GM12865 (cell line): Measurements from ENCODE around the gene SELENON.

Experiments used
- DNase-seq: peaks from one replicate; pipeline ENCODE4 v3.0.0; 2010; ENCODE audit warnings: low read depth
- H3K4me3 ChIP-seq: 2 replicates; pipeline ENCODE4 v1.5.1; 2011; ENCODE audit warnings: mild to moderate bottlenecking, low read depth, low read length, control low read depth
- TF ChIP-seq, protein P1 (sequence below): IDR thresholded peaks from 2 replicates; pipeline ENCODE4 v1.5.1; 2011; ENCODE audit warnings: low read length, control low read depth, low read depth, inconsistent platforms; ENCODE audit not compliant: insufficient read depth; ENCODE audit errors: missing control alignments

Gene SELENON

DNA sequence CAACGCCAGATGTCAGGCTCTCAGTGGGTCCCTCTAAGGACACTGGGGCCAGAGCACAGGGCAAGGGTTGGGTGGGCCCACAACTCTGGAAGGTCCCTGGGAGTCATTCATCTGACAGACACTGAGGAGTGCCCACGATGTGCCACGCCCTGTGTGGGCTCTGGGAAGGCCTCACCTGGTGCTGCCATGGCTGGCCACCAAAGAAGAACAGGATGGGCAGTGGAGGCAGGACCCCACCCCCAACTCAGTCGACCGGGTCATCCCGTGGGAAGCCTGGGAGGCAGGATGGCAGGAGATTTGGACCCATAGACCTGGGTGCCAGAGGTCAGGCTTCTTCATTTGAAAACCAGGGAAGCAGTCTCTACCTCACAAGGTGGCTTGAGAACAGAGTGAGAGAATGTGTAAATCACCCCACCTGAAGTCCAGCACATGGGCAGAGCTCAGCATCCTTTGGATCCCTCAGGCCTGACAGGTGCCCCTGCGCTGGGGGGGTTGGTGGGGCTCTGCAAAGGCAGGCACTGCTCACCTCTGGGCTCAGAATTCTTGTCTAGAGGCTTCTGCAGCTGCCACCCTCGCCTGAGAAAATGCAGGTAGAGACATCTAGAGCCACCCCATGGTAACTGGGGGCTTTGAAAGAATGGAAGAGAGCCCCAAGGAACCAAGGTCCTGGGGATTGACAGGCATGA is 1.2 kb upstream of the SELENON start:
- DNase-seq, result no peak
- no peak overlapping the region for H3K4me3 ChIP-seq
- TF ChIP-seq, protein P1, sequence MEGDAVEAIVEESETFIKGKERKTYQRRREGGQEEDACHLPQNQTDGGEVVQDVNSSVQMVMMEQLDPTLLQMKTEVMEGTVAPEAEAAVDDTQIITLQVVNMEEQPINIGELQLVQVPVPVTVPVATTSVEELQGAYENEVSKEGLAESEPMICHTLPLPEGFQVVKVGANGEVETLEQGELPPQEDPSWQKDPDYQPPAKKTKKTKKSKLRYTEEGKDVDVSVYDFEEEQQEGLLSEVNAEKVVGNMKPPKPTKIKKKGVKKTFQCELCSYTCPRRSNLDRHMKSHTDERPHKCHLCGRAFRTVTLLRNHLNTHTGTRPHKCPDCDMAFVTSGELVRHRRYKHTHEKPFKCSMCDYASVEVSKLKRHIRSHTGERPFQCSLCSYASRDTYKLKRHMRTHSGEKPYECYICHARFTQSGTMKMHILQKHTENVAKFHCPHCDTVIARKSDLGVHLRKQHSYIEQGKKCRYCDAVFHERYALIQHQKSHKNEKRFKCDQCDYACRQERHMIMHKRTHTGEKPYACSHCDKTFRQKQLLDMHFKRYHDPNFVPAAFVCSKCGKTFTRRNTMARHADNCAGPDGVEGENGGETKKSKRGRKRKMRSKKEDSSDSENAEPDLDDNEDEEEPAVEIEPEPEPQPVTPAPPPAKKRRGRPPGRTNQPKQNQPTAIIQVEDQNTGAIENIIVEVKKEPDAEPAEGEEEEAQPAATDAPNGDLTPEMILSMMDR, result no peak

DNA sequence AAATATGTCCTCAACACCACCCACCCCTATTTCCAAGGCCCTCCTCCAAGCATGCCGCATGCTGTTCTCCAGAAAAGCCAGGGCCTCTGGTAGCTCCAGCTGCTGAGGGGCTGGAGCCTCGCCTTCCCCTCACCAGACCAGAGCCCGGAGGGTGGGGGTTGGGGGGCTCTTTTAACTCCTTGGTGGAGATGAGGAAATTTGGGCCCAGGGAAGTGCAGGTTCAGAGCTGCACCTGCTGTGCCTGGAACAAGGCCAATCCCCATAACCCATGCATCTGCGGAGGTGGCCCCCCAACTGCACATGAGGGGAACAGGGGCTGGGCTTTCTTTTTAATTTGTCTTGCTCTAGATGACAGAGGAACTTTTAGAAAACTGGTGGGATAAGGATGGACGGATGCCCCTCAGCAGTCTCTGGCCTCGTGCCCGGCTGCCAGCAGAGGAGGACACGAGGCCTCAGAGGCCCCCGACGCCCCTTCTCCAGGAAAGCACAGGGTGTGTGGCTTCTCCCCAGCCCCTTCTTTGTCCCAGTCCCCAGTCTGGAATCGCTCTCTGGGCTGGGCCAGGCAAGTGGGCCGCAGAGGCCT is 550 bp upstream of the SELENON start:
- DNase-seq, result no peak
- H3K4me3 ChIP-seq, result peak overlapping the region; percentile 26; the same call in 1 of the 2 replicates
- TF ChIP-seq, protein P1, result no peak

DNA sequence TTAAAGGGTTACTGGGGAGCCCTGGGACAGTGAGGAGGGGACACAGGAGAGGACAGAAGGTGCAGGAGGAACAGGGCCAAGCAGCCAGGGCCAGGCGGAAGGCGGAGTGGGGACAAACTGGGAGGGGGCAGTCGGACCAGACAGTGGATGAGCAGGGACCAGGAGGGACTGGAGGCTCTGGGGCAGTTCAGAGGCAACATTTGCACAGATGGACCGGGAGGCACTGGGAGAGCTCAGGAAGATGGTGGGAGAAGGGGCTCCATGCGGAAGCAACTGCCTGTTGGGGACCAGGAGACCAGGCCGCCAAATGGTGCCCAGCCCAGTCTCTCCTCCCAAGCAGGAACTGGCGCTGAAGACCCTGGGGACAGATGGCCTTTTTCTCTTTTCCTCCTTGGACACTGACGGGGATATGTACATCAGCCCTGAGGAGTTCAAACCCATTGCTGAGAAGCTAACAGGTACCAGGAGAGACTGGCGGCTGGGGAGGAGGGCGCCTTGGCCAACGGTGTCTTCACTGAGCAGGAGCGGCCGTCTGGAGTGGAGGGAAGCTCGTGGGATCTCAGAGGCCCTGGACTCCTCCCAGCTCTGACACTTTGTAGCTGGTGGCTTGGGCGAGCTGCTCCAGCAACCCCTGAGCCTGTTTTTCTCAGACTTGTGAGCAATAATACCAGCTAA is 847 bp downstream of the SELENON start:
- H3K4me3 ChIP-seq, result peak overlapping the region; percentile 26; the same call in 1 of the 2 replicates
- DNase-seq, result no peak
- TF ChIP-seq, protein P1, result no peak

DNA sequence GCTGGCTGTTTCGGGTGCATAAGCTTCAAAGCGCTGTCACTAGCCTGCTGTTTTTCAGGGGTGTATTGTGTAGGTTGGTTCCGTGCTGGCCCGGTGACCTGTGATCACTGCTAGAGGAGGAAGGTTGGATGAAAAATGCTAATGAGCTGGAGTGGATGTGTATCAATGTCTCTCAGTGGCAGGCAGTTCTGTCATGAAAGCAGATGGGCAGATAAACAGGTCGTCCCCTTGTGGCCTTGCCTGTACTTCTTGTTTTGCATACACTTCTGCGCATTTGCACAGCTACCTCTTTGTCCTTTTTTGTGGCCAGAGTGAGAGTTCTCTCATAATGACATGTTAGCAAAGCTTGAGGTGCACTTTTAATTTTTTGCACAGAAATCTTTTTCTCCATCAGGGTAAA is 2.9 kb downstream of the SELENON start:
- TF ChIP-seq, protein P1, result no peak
- H3K4me3 ChIP-seq, result no peak overlapping the region
- DNase-seq, result peak; percentile 81

DNA sequence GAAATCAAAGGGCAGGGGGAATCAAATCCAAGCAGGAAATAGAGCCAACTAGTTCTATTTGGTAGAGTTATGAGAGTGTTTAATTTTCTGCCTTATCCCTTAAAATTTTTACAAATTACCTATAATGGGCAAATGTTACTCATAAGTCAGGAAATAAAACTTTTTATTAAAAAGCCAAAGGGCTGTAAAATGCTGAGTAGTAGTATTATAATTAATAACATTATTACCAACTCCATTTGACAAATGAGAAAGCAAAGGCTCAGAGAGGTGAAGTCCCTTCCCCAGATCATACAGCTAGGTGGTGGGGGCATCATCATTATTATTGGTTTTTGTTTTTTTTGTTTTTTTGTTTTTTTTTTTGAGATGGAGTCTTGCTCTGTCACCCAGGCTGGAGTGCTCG is 3.4 kb downstream of the SELENON start:
- TF ChIP-seq, protein P1, result no peak
- no peak overlapping the region for H3K4me3 ChIP-seq
- DNase-seq, result no peak

DNA sequence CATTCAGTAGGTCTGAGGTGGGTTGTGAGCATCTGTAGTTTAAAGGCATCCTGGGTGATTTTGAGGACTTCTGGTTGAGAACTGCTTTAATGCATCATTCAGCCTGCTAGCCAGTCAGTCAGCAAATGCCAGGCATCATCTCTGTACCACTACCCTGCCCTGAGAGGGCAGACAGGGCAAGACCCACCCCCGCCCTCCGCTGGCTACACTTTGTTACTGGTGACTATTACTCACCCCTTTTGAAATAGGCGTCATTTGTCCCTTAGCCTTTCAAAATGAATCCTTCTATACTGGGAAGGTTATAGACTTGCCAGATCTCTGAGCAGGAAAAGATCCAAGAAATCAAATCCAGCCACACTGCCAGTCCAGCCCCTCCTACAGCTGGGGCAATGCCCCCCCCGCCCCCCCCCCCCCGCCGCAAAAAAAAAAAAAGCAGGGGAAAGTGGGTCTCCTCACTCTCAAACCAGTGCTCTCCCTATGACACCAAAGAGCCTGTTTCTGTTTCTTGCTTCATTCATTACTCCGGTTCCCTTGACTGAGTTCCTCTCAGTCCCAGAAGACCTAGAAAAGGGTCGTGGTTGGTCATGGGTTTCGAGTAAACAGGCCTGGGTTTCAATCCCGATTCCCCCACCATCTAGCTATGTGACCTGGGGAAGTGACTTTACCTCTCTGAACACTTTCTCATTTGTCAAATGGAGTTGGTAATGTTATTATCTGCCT is 4.4 kb downstream of the SELENON start:
- TF ChIP-seq, protein P1, result no peak
- peak; percentile 85 for DNase-seq
- no peak overlapping the region for H3K4me3 ChIP-seq
